ENCODE data around the gene SERPINE3.

GRCh38 chr13:51380269-51380668 is 40.8 kb downstream of the SERPINE3 start:
- TF ChIP-seq FOXM1 (IDR thresholded peaks at IDR 0.05; ENCODE audit: borderline replicate concordance) (no peak), SP1 (IDR thresholded peaks at IDR 0.05) (no peak), SUZ12 (IDR thresholded peaks at IDR 0.05) (no peak), NFRKB (IDR thresholded peaks at IDR 0.05) (no peak), FOXA1 (IDR thresholded peaks at IDR 0.05) (no peak), L3MBTL2 (conservative IDR thresholded peaks at IDR 0.05) (no peak), BHLHE40 (IDR thresholded peaks at IDR 0.05; ENCODE audit: borderline replicate concordance) (no peak), ZNF384 (IDR thresholded peaks at IDR 0.05) (no peak), FOXK2 (IDR thresholded peaks at IDR 0.05) (no peak)
